Transverse colon (tissue), 4 donors: Measurements from ENCODE around the gene PRR16.

Source experiments
- POLR2AphosphoS5 ChIP-seq, 3 donors: sonication (generic); formaldehyde crosslinking; IDR thresholded peaks; one replicate each; pipeline ENCODE4 v1.6.1; 2016; ENCODE audit warnings: antibody characterized with exemption in 3 of 3
- TF ChIP-seq, protein P1 (sequence below), 5 experiments: fragments of 200-600 bp in 3 of 5; fragments of 450-650 bp in 2 of 5; sonication (generic) in 3 of 5; IDR thresholded peaks; 1 replicate in 2 of 5; 2 replicates in 3 of 5; pipeline ENCODE4 v1.5.1; 2016 to 2017; ENCODE audit warnings: antibody characterized with exemption in 5 of 5, inconsistent platforms in 3 of 5, mild to moderate bottlenecking in 2 of 5, moderate library complexity in 1 of 5

DNA sequence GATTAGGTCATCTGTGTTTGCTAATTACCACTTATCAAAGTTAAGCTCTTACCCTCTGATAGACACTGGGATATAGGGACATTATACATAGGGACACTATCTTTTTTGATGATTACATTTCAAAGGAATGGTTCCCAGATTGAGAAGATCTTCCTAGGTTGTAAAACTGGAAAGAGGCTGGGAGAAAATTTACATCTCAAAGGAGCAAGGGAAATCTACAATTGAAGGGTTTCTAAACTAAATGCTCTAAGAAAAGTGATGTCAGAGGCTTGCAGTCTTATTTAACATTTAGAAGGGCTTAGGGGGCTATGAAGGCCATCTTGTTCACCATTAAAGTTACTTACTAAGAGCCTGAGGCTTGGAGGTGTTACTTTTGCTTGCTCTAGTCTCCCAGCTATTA lies 242.8 kb downstream of the PRR16 start:
- TF ChIP-seq POLR2AphosphoS5 (IDR thresholded peaks at IDR 0.05), result no peak
- TF ChIP-seq, protein P1, sequence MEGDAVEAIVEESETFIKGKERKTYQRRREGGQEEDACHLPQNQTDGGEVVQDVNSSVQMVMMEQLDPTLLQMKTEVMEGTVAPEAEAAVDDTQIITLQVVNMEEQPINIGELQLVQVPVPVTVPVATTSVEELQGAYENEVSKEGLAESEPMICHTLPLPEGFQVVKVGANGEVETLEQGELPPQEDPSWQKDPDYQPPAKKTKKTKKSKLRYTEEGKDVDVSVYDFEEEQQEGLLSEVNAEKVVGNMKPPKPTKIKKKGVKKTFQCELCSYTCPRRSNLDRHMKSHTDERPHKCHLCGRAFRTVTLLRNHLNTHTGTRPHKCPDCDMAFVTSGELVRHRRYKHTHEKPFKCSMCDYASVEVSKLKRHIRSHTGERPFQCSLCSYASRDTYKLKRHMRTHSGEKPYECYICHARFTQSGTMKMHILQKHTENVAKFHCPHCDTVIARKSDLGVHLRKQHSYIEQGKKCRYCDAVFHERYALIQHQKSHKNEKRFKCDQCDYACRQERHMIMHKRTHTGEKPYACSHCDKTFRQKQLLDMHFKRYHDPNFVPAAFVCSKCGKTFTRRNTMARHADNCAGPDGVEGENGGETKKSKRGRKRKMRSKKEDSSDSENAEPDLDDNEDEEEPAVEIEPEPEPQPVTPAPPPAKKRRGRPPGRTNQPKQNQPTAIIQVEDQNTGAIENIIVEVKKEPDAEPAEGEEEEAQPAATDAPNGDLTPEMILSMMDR (IDR thresholded peaks at IDR 0.05), result no peak
